Myocyte (in vitro differentiated cells): ENCODE data around the gene WDFY3. TPM values are rescaled to one million over a fixed set of nuclear protein-coding genes. Genes with fewer than 3 reads are reported as not detected.

Experiments
- DNase-seq: peaks from one replicate; pipeline ENCODE4 v3.0.0-alpha.2; 2012; ENCODE audit warnings: low read depth
- polyA plus RNA-seq: library from polyadenylated mRNA; unstranded; fragments of >200 nt; gene quantifications from one replicate; pipeline ENCODE4 v1.2.1, GENCODE V29; 2012; ENCODE audit warnings: missing spikeins
- total RNA-seq: library from RNA; depleted of rRNA; stranded (reverse); fragments of >200 nt; gene quantifications from 2 replicates; pipeline ENCODE4 v1.2.3, GENCODE V29; 2014

Gene WDFY3
- total RNA-seq: 46.3 and 69.6 TPM in 2 replicates
- 25.0 TPM for polyA plus RNA-seq

- peak; percentile 93 for DNase-seq
These were observed at the start of gene WDFY3 for GRCh38 chr4:84966382-84967242. Gene WDFY3 (minus strand): TSS chr4:84966690. CDS start chr4:84860591, 106,099 bp downstream.

- DNase-seq: peak; percentile 81
These were observed 39.4 kb upstream of the WDFY3 start for GRCh38 chr4:85005865-85006377.

- DNase-seq: no peak
These were observed 33.9 kb upstream of the WDFY3 start for GRCh38 chr4:85000343-85000742.

GRCh38 chr4:84995386-84995785 lies 28.9 kb upstream of the WDFY3 start:
- DNase-seq: peak; percentile 32

GRCh38 chr4:84994280-84994679 lies 27.8 kb upstream of the WDFY3 start:
- DNase-seq: peak; percentile 27

- DNase-seq: peak; percentile 36
These were observed 19.5 kb upstream of the WDFY3 start for GRCh38 chr4:84985952-84986351.

GRCh38 chr4:84977396-84977795 lies 10.9 kb upstream of the WDFY3 start:
- DNase-seq: no peak

GRCh38 chr4:84973856-84974255 lies 7.4 kb upstream of the WDFY3 start:
- DNase-seq: no peak

GRCh38 chr4:84971319-84971932 lies 4.9 kb upstream of the WDFY3 start:
- peak; percentile 64 for DNase-seq

- peak; percentile 35 for DNase-seq
These were observed 2.4 kb upstream of the WDFY3 start for GRCh38 chr4:84968925-84969324.

GRCh38 chr4:84967243-84967690 lies 777 bp upstream of the WDFY3 start:
- DNase-seq: no peak

GRCh38 chr4:84965553-84966381 lies 723 bp downstream of the WDFY3 start:
- DNase-seq: peak; percentile 67

- no peak for DNase-seq
These were observed 1.4 kb downstream of the WDFY3 start for GRCh38 chr4:84964995-84965552.

- DNase-seq: no peak
These were observed 4.4 kb downstream of the WDFY3 start for GRCh38 chr4:84962102-84962501.

GRCh38 chr4:84958434-84958833 lies 8.1 kb downstream of the WDFY3 start:
- no peak for DNase-seq

GRCh38 chr4:84957514-84958420 lies 8.7 kb downstream of the WDFY3 start:
- DNase-seq: no peak

- no peak for DNase-seq
These were observed 10.5 kb downstream of the WDFY3 start for GRCh38 chr4:84956014-84956413.

- no peak for DNase-seq
These were observed 11.4 kb downstream of the WDFY3 start for GRCh38 chr4:84954982-84955567.

GRCh38 chr4:84952776-84953175 lies 13.7 kb downstream of the WDFY3 start:
- DNase-seq: no peak

GRCh38 chr4:84952004-84952403 lies 14.5 kb downstream of the WDFY3 start:
- DNase-seq: peak; percentile 80
